ENCODE results near the gene SLC35E4. TPM values are rescaled to one million over a fixed set of nuclear protein-coding genes. Genes with fewer than 3 reads are reported as not detected.
"Not testable (repeated sequence)": the region's sequence is repeated elsewhere in the genome, so short reads cannot be mapped to it uniquely, and the experiment has no call there.

The SLC35E4 gene
- total and polyA plus RNA-seq, 9 of the 15 experiments (the other 6 are each of a cell fraction or from before 2014, with no cell fraction given): 0.06 to 2.3 (median 0.86) TPM; not detected in 1

GRCh38 chr22:30628491-30628890 lies 7.1 kb upstream of the SLC35E4 start:
- ChIA-PET POLR2A (interaction anchor here (1.3 to 1.4 kb wide), 2 partner anchors 8 to 9 kb away, joined by 3 to 5 read pairs; no protein-coding TSS in a partner anchor), CTCF (ENCODE audit: low intra/inter-chr PET ratio) (no interaction called here)
- FAIRE-seq: no peak

GRCh38 chr22:30631469-30631868 lies 4.1 kb upstream of the SLC35E4 start:
- H2AFZ ChIP-seq (ENCODE audit: low read depth, low read length); H3K36me3 ChIP-seq (ENCODE audit: control insufficient read depth, insufficient read depth, low read length); H3K4me2 ChIP-seq (ENCODE audit: insufficient read depth, low read length); BruUV-seq (replicated peaks); H3K4me3 ChIP-seq; ATAC-seq; FAIRE-seq; H3K79me2 ChIP-seq (ENCODE audit: control insufficient read depth, insufficient read depth, low read length); intact Hi-C loops (cut with micrococcal nuclease); H3K27me3 ChIP-seq (ENCODE audit: control insufficient read depth in 2 of 2, insufficient read depth in 2 of 2, low read length in 2 of 2); CTCF ChIA-PET (ENCODE audit: low intra/inter-chr PET ratio); H3K9me3 ChIP-seq (replicated peaks; ENCODE audit: control insufficient read depth, insufficient read depth, low read depth, low read length); DNase-seq (ENCODE audit: extremely low read depth in 1 of 4, low spot score in 3 of 4); H4K20me1 ChIP-seq (replicated peaks; ENCODE audit: control insufficient read depth, insufficient read depth, low read length); H3K9ac ChIP-seq (ENCODE audit: insufficient read depth in 1 of 2, low read depth in 2 of 2, low read length in 2 of 2); H3K9me1 ChIP-seq (ENCODE audit: control insufficient read depth, insufficient read depth, low read length); POLR2A ChIA-PET; H3K27ac ChIP-seq (ENCODE audit: extremely low read depth, low read depth, low read length): not testable (repeated sequence)
- H3K4me1 ChIP-seq (replicated peaks in 1 of 2; ENCODE audit: control insufficient read depth in 2 of 2, insufficient read depth in 2 of 2, low read length in 2 of 2): peaks cover 0 to 19% of the 10 kb centered on the region in 2 experiments; a peak in 3 of 5 replicates
- WGBS (ENCODE audit: insufficient coverage, low coverage, missing lambda C conversion rate): no CpG with 5 or more reads among the region's 31 CpGs
- in situ Hi-C loops (cut with MboI): loop anchor here (5.0 kb wide), 1 partner anchor 126 kb away; no protein-coding TSS in a partner anchor

More at GRCh38 chr22:30628491-30628890, 7.1 kb upstream of the SLC35E4 start:
- Histone ChIP-seq H3K9me3 (replicated peaks; ENCODE audit: control insufficient read depth, insufficient read depth, low read depth, low read length) (no peaks in the 10 kb centered on the region), H3K9ac (ENCODE audit: insufficient read depth in 1 of 2, low read depth in 2 of 2, low read length in 2 of 2) (no peak overlapping the region), H3K79me2 (ENCODE audit: control insufficient read depth, insufficient read depth, low read length) (no peaks in the 10 kb centered on the region), H3K4me3 (no peak overlapping the region), H3K27ac (ENCODE audit: extremely low read depth, low read depth, low read length) (no peak overlapping the region), H3K4me1 (replicated peaks in 1 of 2; ENCODE audit: control insufficient read depth in 2 of 2, insufficient read depth in 2 of 2, low read length in 2 of 2) (no peaks in the 10 kb centered on the region; a peak in 1 of 5 replicates), H3K9me1 (ENCODE audit: control insufficient read depth, insufficient read depth, low read length) (no peaks in the 10 kb centered on the region), H2AFZ (ENCODE audit: low read depth, low read length) (no peak overlapping the region), H3K36me3 (ENCODE audit: control insufficient read depth, insufficient read depth, low read length) (no peaks in the 10 kb centered on the region), H3K27me3 (ENCODE audit: control insufficient read depth in 2 of 2, insufficient read depth in 2 of 2, low read length in 2 of 2) (no peaks in the 10 kb centered on the region), H4K20me1 (replicated peaks; ENCODE audit: control insufficient read depth, insufficient read depth, low read length) (no peaks in the 10 kb centered on the region), H3K4me2 (ENCODE audit: insufficient read depth, low read length) (no peak overlapping the region)
- BruUV-seq (replicated peaks): no TSS peak
- 38% methylated on average over 3 of the region's 4 CpGs for WGBS (ENCODE audit: insufficient coverage, low coverage, missing lambda C conversion rate)
- ATAC-seq (no peak), DNase-seq (ENCODE audit: extremely low read depth in 1 of 4, low spot score in 3 of 4) (no peak)
- no peak for TF ChIP-seq MECOM (CRISPR knock-in tag; IDR thresholded peaks at IDR 0.05)
- no peak for TF ChIP-seq ATF6 (CRISPR knock-in tag; IDR thresholded peaks at IDR 0.05)
- no peak for TF ChIP-seq ZNF239 (CRISPR knock-in tag; IDR thresholded peaks at IDR 0.05)
- intact Hi-C loops (cut with micrococcal nuclease): no loop called here
- in situ Hi-C loops (cut with MboI): no loop called here
